ENCODE measurements around the gene FBXW8. TPM values are rescaled to one million over a fixed set of nuclear protein-coding genes. Genes with fewer than 3 reads are reported as not detected.

Gene FBXW8
- total and polyA plus RNA-seq, 2 donors from 2014 or later: 3.3 to 20.3 TPM

DNA sequence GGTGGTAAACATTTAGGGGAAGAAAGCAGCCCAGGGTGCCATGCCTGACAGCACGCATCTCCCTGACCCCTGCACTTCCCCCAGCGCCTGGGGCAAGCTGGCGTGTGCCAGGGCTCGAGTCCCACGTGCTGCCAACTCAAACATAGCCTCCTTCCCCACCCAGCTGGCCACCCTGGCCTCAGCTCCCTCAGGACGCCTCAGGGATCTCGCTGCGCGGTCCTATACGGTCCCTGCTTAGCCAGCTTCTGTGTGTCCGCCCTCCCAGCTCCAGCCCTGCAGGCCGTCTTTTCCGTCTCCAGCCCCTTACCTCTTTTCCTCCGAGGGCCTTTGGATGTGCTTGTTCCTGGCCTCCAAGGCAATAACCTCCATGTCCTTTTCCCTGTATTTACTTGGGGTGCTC lies 117.5 kb downstream of the FBXW8 start:
- Histone ChIP-seq H3K9me3 (ENCODE audit: control insufficient read depth in 2 of 3, insufficient read depth in 1 of 3, low read length in 3 of 3) (no peaks in the 10 kb centered on the region), H3K9ac (ENCODE audit: low read length in 3 of 3) (no peak overlapping the region), H3K36me3 (ENCODE audit: control insufficient read depth in 2 of 3, insufficient read depth in 3 of 3, low read length in 3 of 3) (peaks cover 0 to 25% (median 9%) of the 10 kb centered on the region in 3 donors), H3K4me3 (ENCODE audit: low read length in 3 of 3) (no peak overlapping the region), H3K4me1 (ENCODE audit: control insufficient read depth in 2 of 3, insufficient read depth in 2 of 3, low read depth in 1 of 3, low read length in 3 of 3) (peaks cover 0 to 12% (median 0%) of the 10 kb centered on the region in 3 donors), H3K27ac (ENCODE audit: low read depth in 2 of 2, low read length in 2 of 2) (no peak overlapping the region), H3K27me3 (ENCODE audit: control insufficient read depth, insufficient read depth, low read length) (no peaks in the 10 kb centered on the region)
- FAIRE-seq (no peak), DNase-seq (peak in 1 of 5 donors; percentile 67)
- intact Hi-C loops (cut with DNase I): loop anchor here (10.0 kb wide), 2 partner anchors 97 to 127 kb away; no protein-coding TSS in a partner anchor
- TF ChIP-seq, protein P1, sequence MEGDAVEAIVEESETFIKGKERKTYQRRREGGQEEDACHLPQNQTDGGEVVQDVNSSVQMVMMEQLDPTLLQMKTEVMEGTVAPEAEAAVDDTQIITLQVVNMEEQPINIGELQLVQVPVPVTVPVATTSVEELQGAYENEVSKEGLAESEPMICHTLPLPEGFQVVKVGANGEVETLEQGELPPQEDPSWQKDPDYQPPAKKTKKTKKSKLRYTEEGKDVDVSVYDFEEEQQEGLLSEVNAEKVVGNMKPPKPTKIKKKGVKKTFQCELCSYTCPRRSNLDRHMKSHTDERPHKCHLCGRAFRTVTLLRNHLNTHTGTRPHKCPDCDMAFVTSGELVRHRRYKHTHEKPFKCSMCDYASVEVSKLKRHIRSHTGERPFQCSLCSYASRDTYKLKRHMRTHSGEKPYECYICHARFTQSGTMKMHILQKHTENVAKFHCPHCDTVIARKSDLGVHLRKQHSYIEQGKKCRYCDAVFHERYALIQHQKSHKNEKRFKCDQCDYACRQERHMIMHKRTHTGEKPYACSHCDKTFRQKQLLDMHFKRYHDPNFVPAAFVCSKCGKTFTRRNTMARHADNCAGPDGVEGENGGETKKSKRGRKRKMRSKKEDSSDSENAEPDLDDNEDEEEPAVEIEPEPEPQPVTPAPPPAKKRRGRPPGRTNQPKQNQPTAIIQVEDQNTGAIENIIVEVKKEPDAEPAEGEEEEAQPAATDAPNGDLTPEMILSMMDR (IDR thresholded peaks at IDR 0.05; ENCODE audit: borderline replicate concordance, extremely low read depth, insufficient read depth): no peak

DNA sequence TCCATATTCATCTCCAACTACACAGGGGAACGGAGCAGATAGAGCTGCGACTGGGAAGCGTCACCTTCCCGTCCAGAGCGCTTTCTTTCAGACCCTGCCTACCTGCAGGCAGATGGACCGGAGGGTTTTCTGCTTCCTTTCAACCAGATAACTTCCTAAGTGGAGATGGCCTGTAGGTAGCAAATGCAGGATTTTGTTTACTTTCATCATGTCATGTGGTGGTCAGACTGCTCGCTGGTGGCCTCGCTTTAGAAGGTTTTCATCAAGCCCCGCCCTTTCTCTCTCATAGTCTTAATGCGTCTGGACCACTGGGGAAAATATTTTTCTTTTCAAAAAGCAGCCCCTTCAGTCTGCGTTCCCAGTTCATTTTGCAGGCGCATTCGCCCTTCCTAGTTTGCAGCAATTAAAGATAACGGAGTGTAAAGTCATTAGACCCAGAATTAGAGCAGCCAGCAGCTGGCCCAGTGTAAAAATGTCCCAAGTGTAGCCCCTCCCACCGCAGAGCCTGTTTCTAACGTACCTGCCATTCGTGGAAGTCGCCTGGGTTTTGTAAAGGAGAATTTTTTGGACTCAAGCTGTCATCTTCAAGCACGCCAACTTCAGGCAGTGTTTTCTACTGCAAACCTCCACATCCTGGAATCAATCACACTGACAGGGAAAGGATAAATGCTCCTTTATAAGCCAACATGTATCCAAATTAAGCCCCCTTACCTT lies 119.6 kb downstream of the FBXW8 start:
- peak in 1 of 5 donors; percentile 28 for DNase-seq
- H3K27me3 ChIP-seq (ENCODE audit: control insufficient read depth, insufficient read depth, low read length): peaks cover 4% of the 10 kb centered on the region
- H3K9ac ChIP-seq (ENCODE audit: low read length in 3 of 3): no peak overlapping the region
- no peak for FAIRE-seq
- no peak overlapping the region for H3K27ac ChIP-seq (ENCODE audit: low read depth in 2 of 2, low read length in 2 of 2)
- intact Hi-C loops (cut with DNase I): no loop called here
- H3K9me3 ChIP-seq (ENCODE audit: control insufficient read depth in 2 of 3, insufficient read depth in 1 of 3, low read length in 3 of 3): no peaks in the 10 kb centered on the region
- H3K4me3 ChIP-seq (ENCODE audit: low read length in 3 of 3): no peak overlapping the region
- TF ChIP-seq, protein P1 (IDR thresholded peaks at IDR 0.05; ENCODE audit: borderline replicate concordance, extremely low read depth, insufficient read depth): no peak
- peaks cover 0 to 11% (median 4%) of the 10 kb centered on the region in 3 donors for H3K4me1 ChIP-seq (ENCODE audit: control insufficient read depth in 2 of 3, insufficient read depth in 2 of 3, low read depth in 1 of 3, low read length in 3 of 3)
- peaks cover 0 to 22% (median under 1%) of the 10 kb centered on the region in 3 donors for H3K36me3 ChIP-seq (ENCODE audit: control insufficient read depth in 2 of 3, insufficient read depth in 3 of 3, low read length in 3 of 3)

DNA sequence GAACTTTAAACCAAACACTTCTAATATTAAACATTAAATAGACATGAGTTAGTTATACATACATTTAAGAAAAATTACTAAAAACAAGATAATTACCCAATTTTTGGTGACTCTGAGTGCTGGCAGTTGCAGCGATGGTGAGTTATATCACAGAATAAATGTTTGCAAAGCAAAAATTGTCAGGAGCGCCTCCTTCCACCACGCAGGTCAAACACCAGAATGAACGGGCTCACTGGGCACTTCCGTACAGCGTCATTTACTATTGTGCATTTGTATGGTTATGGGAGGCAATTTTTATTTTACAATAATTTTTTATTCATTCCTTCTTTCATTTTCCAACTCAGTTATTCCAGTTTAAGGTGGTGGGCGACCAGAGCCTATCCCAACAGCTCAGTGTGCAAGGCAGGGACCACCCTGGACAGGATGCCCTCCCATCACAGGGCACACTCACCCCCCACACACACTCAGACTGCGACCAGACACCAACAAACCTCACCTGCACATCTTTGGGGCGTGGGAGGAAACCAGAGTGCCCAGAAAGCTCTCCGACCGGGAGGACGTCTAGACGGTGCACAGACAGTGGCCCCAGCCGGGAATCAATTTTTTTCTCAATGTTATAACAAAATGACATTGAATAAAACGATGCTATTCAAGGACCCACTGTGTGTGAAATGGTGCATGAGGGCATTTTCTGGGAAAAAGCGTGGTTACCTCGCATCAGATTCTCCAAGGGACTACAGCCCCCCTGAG lies 121.3 kb downstream of the FBXW8 start:
- Histone ChIP-seq H3K4me1 (ENCODE audit: control insufficient read depth in 2 of 3, insufficient read depth in 2 of 3, low read depth in 1 of 3, low read length in 3 of 3) (peaks cover 0 to 6% (median 4%) of the 10 kb centered on the region in 3 donors), H3K9ac (ENCODE audit: low read length in 3 of 3) (no peak overlapping the region), H3K27me3 (ENCODE audit: control insufficient read depth, insufficient read depth, low read length) (peaks cover 4% of the 10 kb centered on the region), H3K9me3 (ENCODE audit: control insufficient read depth in 2 of 3, insufficient read depth in 1 of 3, low read length in 3 of 3) (no peaks in the 10 kb centered on the region), H3K4me3 (ENCODE audit: low read length in 3 of 3) (no peak overlapping the region), H3K36me3 (ENCODE audit: control insufficient read depth in 2 of 3, insufficient read depth in 3 of 3, low read length in 3 of 3) (peaks cover 0 to 18% (median 0%) of the 10 kb centered on the region in 3 donors), H3K27ac (ENCODE audit: low read depth in 2 of 2, low read length in 2 of 2) (no peak overlapping the region)
- intact Hi-C loops (cut with DNase I): no loop called here
- TF ChIP-seq, protein P1 (IDR thresholded peaks at IDR 0.05; ENCODE audit: borderline replicate concordance, extremely low read depth, insufficient read depth): no peak
- DNase-seq (peak in 1 of 5 donors; percentile 42), FAIRE-seq (no peak)

Data from kidney (tissue), 14 donors.